IPS DF 6.9 (cell line): ENCODE data around the gene UBE2V1.
"Not testable (repeated sequence)": the region's sequence is repeated elsewhere in the genome, so short reads cannot be mapped to it uniquely, and the experiment has no call there.

Source experiments
- DNase-seq: peaks from one replicate; pipeline ENCODE4 v3.0.0-alpha.2; 2013; ENCODE audit warnings: low read depth, low spot score
- H3K27ac ChIP-seq: one replicate; pipeline ENCODE4 v1.5.1; 2013; ENCODE audit warnings: low read length, control low read depth
- H3K27me3 ChIP-seq: 2 replicates; pipeline ENCODE4 v1.6.1; 2013; ENCODE audit warnings: mild to moderate bottlenecking, low read length; ENCODE audit not compliant: control insufficient read depth, insufficient read depth
- H3K36me3 ChIP-seq: 2 replicates; pipeline ENCODE4 v1.6.1; 2013; ENCODE audit warnings: low read length; ENCODE audit not compliant: control insufficient read depth, insufficient read depth
- H3K4me1 ChIP-seq: 2 replicates; pipeline ENCODE4 v1.6.1; 2013; ENCODE audit warnings: low read length; ENCODE audit not compliant: control insufficient read depth, insufficient read depth
- H3K4me3 ChIP-seq: 2 replicates; pipeline ENCODE4 v1.5.1; 2013; ENCODE audit warnings: mild to moderate bottlenecking, low read length
- H3K9me3 ChIP-seq: 2 replicates; pipeline ENCODE4 v1.6.1; 2013; ENCODE audit warnings: low read length, inconsistent platforms; ENCODE audit not compliant: control insufficient read depth, insufficient read depth
- WGBS: extraction: QIAGEN DNeasy Blood & Tissue Kit; methylation state at CpG from one replicate; pipeline ENCODE4 v1.1.7; 2013; ENCODE audit warnings: mixed read lengths, missing lambda C conversion rate; ENCODE audit not compliant: insufficient read length, insufficient coverage; 5-methylcytosine and 5-hydroxymethylcytosine counted together

UBE2V1 gene

DNA sequence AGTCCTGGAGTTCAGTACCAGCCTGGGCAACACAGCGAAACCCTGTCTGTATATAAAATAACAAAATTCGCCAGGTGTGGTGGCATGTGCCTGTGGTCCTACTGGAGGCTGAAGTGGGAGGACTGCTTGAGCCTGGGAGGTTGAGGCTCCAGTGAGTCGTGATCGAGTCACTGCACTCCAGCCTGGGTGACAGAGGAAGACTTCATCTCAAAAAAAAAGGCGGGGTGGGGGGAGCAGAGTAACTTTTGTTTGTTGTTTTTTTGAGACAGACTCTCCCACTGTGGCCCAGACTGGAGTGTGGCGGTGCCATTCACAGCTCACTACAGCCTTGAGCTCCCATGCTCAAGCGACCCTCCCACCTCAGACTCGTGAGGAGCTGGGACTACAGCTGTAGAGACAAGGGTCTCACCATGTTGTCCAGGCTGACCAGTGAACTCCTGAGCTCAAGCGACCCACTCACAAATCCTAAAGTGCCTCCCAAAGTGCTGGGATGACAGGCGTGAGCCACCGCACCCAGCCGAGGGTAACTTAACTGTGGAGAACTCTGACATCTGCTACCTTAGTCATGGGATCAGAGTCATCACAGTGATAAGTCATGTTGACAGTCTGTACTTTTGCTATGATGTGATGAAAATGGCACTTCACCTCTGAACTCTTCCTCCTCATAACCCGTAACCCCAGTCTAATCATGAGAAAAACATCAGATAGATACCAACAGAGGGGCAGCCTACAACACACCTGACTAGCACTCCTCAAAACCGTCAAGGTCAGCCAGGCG, 24.1 kb upstream of the UBE2V1 start:
- no CpG with 5 or more reads among the region's 15 CpGs for WGBS
- no peak for DNase-seq

DNA sequence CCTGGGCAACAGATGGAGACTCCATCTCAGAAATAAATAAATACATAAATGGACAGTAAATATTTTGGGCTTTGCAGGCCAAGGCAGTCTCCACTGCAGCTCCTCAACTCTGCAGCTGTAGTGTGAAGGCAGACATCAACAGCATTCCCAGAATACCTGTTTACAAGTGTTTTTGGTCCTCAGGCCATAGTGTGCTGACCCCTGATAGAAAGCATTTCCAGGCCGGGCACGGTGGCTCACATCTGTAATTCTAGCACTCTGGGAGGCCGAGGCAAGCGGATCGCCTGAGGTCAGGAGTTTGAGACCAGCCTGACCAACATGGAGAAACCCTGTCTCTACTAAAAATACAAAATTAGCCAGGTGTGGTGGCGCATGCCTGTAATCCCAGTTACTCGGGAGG, 22.2 kb upstream of the UBE2V1 start:
- not testable (repeated sequence) for DNase-seq, H3K4me1 ChIP-seq, H3K36me3 ChIP-seq, H3K4me3 ChIP-seq, H3K9me3 ChIP-seq, H3K27me3 ChIP-seq, H3K27ac ChIP-seq
- no CpG with 5 or more reads among the region's 7 CpGs for WGBS

More for the DNA sequence above, 24.1 kb upstream of the UBE2V1 start:
- no peak overlapping the region for H3K27ac ChIP-seq
- no peaks in the 10 kb centered on the region for H3K27me3 ChIP-seq
- H3K9me3 ChIP-seq = no peaks in the 10 kb centered on the region
- peaks cover 7% of the 10 kb centered on the region for H3K36me3 ChIP-seq
- no peak overlapping the region for H3K4me3 ChIP-seq
- H3K4me1 ChIP-seq = no peaks in the 10 kb centered on the region

DNA sequence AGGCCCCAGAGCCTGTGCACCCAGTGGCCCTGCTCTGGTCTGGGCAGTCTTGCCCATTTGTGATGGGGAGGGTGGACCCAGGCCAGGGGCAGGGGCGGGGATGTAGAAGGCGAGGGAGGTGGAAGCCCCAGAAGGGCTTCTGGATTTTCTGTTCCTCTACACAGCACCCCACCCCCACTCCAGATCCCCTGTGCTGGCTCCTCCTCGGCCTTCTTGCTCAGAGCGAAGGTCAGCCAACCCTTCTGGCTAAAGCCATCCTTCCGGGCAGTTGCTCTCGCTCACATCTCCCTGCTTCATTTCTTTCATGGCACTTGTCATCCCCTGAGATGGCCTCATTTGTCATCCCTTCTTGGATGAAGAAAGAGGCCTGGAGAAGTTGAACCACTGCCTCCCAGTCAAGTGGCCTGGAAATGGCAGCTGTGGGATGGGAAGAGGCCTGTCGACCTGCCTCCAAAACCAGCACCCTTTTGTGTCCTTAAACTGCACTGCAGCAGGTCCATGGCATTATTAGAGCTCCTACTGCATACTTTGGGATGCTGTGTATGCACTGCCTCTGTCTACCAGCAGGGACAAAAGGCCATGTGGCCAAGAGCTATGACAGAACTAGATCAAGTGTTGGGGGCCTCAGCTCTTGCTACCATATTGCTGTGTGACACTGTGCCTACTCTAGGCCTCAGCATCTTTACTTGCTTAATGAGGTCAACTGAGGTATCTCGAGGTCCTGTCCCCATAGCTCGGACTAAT, 20.7 kb upstream of the UBE2V1 start:
- H3K27ac ChIP-seq = no peak overlapping the region
- no peak overlapping the region for H3K4me3 ChIP-seq
- H3K27me3 ChIP-seq = no peaks in the 10 kb centered on the region
- DNase-seq = no peak
- whole genome bisulfite sequencing = no CpG with 5 or more reads among the region's 9 CpGs
- H3K4me1 ChIP-seq = no peaks in the 10 kb centered on the region
- no peaks in the 10 kb centered on the region for H3K9me3 ChIP-seq
- peaks cover 7% of the 10 kb centered on the region; the same call in 1 of the 2 replicates for H3K36me3 ChIP-seq

DNA sequence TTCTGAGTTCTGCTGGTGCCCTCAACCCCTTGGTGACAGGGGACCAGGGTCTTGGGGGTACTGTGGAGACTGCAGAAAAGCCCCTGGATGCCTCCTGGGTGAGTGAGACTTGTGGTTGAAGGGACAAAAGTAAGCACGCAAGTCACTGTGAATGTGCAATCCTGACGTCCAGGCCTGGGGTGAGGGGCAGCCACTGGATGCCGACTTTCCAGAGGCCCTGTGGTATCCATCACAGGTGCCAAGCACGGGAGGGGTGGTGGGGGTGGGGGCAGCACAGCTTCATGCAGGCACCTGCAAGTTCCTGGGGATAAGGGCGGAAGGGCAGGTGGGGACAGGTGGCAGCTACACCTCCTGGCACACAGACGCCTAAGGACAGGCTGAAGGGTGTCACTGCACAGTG, 20.1 kb upstream of the UBE2V1 start:
- H3K9me3 ChIP-seq = no peaks in the 10 kb centered on the region
- H3K4me3 ChIP-seq = no peak overlapping the region
- peaks cover 9% of the 10 kb centered on the region; the same call in 1 of the 2 replicates for H3K36me3 ChIP-seq
- H3K4me1 ChIP-seq = no peaks in the 10 kb centered on the region
- WGBS = no CpG with 5 or more reads among the region's 6 CpGs
- no peak overlapping the region for H3K27ac ChIP-seq
- no peak for DNase-seq
- H3K27me3 ChIP-seq = no peaks in the 10 kb centered on the region

DNA sequence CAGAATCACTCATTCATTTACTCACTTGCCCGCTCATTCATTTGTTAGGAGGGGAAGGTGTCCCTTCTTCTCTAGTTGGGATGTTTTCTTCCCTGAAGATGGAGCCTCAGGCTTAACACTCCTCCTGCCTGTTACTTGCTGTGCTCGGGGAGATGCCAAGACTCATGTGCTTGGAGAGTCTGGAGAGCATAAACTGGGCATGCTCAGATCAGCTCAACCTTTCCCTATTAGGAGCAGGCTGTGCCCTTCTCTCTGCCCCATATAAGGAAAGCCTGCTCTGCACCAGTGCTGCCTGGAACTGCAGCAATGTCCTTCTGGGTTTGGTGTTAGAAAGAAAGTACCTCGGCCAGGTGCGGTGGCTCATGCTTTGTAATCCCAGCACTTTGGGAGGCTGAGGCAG, 18.0 kb upstream of the UBE2V1 start:
- Histone ChIP-seq H3K4me1 (no peaks in the 10 kb centered on the region), H3K4me3 (no peak overlapping the region), H3K27ac (no peak overlapping the region), H3K9me3 (no peaks in the 10 kb centered on the region), H3K36me3 (peaks cover 15% of the 10 kb centered on the region), H3K27me3 (no peaks in the 10 kb centered on the region)
- no CpG with 5 or more reads among the region's 4 CpGs for WGBS
- no peak for DNase-seq

DNA sequence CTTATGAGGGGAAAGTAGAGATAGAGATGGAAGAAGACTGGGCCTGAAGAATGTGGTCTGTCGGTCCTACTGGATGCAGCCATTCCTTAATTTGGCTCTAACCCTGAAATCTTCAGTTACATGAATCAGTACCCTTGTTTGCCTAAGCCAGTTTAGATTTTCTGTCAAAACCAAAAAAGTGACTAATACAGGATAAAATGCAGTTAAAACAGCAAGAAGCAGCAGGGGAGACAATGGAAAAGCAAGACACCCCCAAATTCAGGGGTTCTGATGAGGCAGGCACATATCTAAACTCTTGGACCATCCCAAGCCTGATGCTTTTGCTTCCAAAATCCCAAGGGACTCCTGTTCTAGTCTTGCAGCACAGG, 17.4 kb upstream of the UBE2V1 start:
- no peak overlapping the region for H3K27ac ChIP-seq
- no CpG with 5 or more reads among the region's 1 CpG for WGBS
- no peaks in the 10 kb centered on the region for H3K4me1 ChIP-seq
- no peak for DNase-seq
- no peaks in the 10 kb centered on the region for H3K9me3 ChIP-seq
- no peaks in the 10 kb centered on the region for H3K27me3 ChIP-seq
- no peak overlapping the region for H3K4me3 ChIP-seq
- peaks cover 15% of the 10 kb centered on the region for H3K36me3 ChIP-seq

DNA sequence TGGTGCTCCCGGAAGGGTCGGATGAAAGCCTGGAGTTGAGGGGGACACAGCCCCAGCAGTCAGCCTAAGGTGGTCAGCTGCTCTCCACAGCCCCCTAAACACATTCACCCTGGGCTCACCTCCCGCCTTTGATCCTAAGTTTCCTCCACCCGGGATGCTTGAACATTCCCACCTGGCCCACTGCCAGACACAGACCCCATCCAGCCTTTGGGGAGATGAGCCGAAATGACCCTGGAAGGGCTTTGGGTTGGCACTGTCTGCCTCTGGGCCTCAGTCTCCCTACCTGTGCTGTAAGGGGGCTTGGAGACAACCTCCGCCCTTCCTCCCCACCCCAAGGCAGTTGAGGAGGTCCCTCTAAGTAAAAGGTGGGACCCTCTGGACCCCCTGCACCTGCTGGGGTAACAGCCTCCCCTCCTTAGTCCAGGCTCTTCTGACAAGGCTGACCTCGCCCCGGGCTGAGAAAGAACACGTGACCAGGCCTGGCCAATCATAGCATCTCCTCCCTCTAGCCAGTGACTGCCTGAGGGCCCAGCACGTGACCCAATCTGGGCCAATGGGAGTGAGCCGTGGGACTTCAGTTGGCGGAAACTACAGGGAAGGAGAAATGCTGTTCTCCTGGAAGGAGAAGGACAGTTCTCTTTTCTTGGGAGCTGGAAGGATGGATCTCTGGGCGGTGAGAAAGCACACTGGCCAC, 16.9 kb upstream of the UBE2V1 start:
- Histone ChIP-seq H3K36me3 (peaks cover 15% of the 10 kb centered on the region), H3K27me3 (no peaks in the 10 kb centered on the region), H3K4me1 (no peaks in the 10 kb centered on the region), H3K4me3 (no peak overlapping the region), H3K9me3 (no peaks in the 10 kb centered on the region), H3K27ac (no peak overlapping the region)
- no CpG with 5 or more reads among the region's 13 CpGs for WGBS
- no peak for DNase-seq

DNA sequence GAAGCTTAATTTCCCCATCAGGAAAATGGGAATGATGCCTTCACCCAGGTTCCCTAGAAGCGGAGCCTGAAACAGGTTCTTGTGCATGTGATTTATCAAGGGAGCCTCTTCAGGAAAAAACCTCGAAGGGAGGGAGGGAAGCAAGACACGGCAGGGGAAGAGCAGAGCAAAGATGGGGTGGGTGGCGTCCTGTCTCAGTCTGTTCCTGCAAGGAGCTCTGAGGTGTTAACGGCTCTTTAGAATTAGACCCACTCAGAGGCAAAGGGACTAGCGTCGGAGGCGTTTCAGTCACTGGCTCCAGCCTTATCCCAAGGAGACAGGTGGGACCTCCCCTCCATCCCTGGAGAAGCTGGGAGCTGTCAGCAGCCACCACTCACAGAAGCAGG, 15.6 kb upstream of the UBE2V1 start:
- no peaks in the 10 kb centered on the region for H3K27me3 ChIP-seq
- no peak overlapping the region for H3K27ac ChIP-seq
- H3K4me3 ChIP-seq = no peak overlapping the region
- no peaks in the 10 kb centered on the region for H3K4me1 ChIP-seq
- peaks cover 19% of the 10 kb centered on the region for H3K36me3 ChIP-seq
- no peaks in the 10 kb centered on the region for H3K9me3 ChIP-seq
- no peak for DNase-seq
- no CpG with 5 or more reads among the region's 8 CpGs for WGBS

DNA sequence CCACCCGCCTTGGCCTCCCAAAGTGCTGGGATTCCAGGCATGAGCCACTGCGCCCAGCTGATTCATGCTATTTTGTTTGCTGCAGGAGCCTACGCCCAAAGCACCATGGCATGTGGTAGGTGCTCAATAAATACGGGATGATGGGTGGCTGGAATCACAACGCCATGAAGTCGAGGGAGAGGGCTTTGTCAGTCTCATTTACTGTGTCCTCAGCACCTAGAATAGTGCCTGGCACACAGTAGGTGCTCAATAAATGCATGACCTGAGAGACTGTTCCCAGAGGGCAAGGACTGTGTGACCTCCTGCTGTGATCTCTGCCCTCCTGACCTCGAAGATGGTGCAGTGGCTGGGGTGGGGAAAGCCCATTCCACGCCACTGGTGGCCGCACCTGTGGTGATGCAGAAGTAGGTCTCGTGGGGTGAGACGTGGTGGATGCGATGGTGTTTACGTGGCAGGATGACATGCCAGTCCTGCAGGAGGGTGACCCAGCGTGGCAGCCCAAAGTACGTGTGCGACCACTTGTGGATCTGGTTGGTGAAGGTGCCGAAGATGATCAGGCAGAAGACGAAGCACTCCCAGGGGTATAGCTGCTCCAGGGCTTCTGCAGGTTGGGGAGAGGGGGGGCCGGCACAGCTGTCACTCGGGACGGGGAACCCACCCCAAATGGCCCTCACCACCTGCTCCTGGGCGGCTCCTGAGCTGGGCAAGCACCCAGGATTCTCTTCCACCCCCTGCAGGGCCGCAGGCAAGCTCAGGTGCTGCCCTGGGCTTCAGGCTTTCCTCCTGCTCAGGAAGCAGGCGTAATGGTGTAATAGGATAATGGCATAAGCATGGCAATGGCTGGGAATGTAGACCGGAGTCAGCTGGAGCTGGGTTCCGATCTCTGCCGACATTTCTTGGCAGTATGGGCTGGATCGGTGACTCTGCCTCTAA, 14.9 kb upstream of the UBE2V1 start:
- H3K27ac ChIP-seq = no peak overlapping the region

DNA sequence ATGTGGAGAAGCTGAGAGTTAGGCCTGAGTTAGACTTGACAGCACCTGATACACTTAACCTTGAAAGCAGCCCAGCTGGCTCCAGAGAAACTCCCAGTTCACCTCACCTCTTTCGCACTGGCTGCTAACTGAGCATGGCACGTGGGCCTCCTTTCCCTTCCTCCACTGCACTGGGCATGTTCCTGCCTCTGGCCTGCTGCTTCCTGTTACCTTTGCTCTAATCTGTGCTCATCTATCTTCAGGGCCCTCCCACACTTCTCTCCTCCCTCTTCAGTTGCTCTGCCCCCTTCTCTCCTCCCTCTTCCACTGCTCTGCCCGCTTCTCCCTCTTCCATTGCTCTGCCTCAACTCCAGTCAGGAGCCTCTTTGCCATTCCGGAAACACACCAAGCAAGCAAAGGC, 13.7 kb upstream of the UBE2V1 start:
- no peak for DNase-seq
- H3K36me3 ChIP-seq = peaks cover 17% of the 10 kb centered on the region
- no peaks in the 10 kb centered on the region for H3K9me3 ChIP-seq
- no peaks in the 10 kb centered on the region for H3K27me3 ChIP-seq
- H3K27ac ChIP-seq = no peak overlapping the region
- no peak overlapping the region for H3K4me3 ChIP-seq
- no CpG with 5 or more reads among the region's 4 CpGs for WGBS
- no peaks in the 10 kb centered on the region for H3K4me1 ChIP-seq

More for the DNA sequence above, 14.9 kb upstream of the UBE2V1 start:
- H3K27me3 ChIP-seq = no peaks in the 10 kb centered on the region
- no peaks in the 10 kb centered on the region for H3K4me1 ChIP-seq
- no peaks in the 10 kb centered on the region for H3K9me3 ChIP-seq
- H3K4me3 ChIP-seq = no peak overlapping the region
- DNase-seq = no peak
- WGBS = no CpG with 5 or more reads among the region's 28 CpGs
- H3K36me3 ChIP-seq = peaks cover 17% of the 10 kb centered on the region
